Nephron (organoid): Measurements from ENCODE around the gene ACSM3.
A peak's percentile ranks its signal among the peaks of the same experiment; 100 is the strongest.

Source experiments
- H3K27ac Mint-ChIP-seq, 3 experiments: 2 replicates each; pipeline ENCODE4 v1.8.0; 2020; ENCODE audit warnings: mixed read lengths in 3 of 3, mild to moderate bottlenecking in 2 of 3, moderate library complexity in 1 of 3
- H3K27me3 Mint-ChIP-seq: 2 replicates; pipeline ENCODE4 v1.8.0; 2021; ENCODE audit warnings: low read depth, mild to moderate bottlenecking, moderate library complexity, mixed read lengths
- H3K36me3 Mint-ChIP-seq: 2 replicates; pipeline ENCODE4 v1.8.0; 2020; ENCODE audit warnings: low read depth, mixed read lengths
- H3K4me1 Mint-ChIP-seq: 2 replicates; pipeline ENCODE4 v1.8.0; 2020; ENCODE audit warnings: mixed read lengths
- H3K4me3 Mint-ChIP-seq, 3 experiments: 2 replicates each; pipeline ENCODE4 v1.8.0; 2020; ENCODE audit warnings: mild to moderate bottlenecking in 3 of 3, mixed read lengths in 3 of 3, moderate library complexity in 2 of 3
- H3K9me3 Mint-ChIP-seq: 2 replicates; pipeline ENCODE4 v1.8.0; 2020; ENCODE audit warnings: mixed read lengths
- CTCF ChIP-seq, 3 experiments: fragments of 200-600 bp; sonication (generic); IDR thresholded peaks; one replicate each; pipeline ENCODE4 v1.5.0; 2021; ENCODE audit warnings: antibody characterized with exemption in 3 of 3; ENCODE audit not compliant: unreplicated experiment in 3 of 3

ACSM3 gene

DNA sequence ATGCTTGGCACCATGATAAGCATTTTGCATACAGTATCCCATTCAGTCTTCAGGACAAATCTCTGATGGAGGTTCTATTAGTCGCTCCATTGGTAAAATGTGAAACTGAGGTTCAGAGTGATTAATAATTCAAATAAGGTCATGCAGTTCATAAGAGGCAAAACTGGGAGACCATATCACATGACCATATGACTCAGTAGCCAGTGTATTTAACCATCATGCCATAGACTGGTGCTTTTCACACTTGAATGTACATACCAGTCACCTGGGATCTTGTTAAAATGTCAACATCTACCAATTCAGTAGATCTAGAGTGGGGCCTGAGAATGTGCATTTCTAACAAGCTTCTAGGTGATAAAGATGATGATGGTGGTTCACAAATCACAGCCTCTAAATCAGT, 4.3 kb downstream of the ACSM3 start:
- no peaks in the 10 kb centered on the region for H3K4me1 Mint-ChIP-seq
- no peak overlapping the region for H3K27ac Mint-ChIP-seq
- TF ChIP-seq CTCF (IDR thresholded peaks at IDR 0.05; ENCODE audit: unreplicated experiment in 3 of 3): no peak
- peaks cover 10% of the 10 kb centered on the region for H3K36me3 Mint-ChIP-seq
- no peak overlapping the region for H3K4me3 Mint-ChIP-seq
- peaks cover 3% of the 10 kb centered on the region for H3K9me3 Mint-ChIP-seq
- no peaks in the 10 kb centered on the region for H3K27me3 Mint-ChIP-seq

GRCh38 chr16:20768818-20769217, 5.0 kb downstream of the ACSM3 start:
- TF ChIP-seq CTCF (IDR thresholded peaks at IDR 0.05; ENCODE audit: unreplicated experiment in 3 of 3): no peak
- no peaks in the 10 kb centered on the region for H3K27me3 Mint-ChIP-seq
- no peak overlapping the region for H3K27ac Mint-ChIP-seq
- no peak overlapping the region for H3K4me3 Mint-ChIP-seq
- H3K9me3 Mint-ChIP-seq: no peaks in the 10 kb centered on the region
- peaks cover 13% of the 10 kb centered on the region for H3K36me3 Mint-ChIP-seq
- no peaks in the 10 kb centered on the region for H3K4me1 Mint-ChIP-seq

DNA sequence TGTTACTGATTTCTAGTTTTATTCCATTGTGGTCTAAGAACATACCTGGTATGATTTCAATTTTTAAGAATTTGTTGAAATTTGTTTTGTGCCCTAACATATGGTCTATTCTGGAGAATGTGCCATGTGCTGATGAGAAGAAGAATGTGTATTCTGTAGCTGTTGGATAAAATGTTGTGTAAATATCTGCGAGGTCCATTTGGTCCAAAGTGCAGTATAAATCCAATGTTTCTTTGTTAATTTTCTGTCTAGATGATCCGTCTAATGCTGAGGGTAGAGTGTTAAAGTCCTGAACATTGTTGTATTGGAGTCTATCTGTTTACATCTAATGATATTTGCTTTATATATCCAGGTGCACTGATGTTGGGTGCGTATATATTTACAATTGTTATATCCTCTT, 9.9 kb downstream of the ACSM3 start:
- no peaks in the 10 kb centered on the region for H3K4me1 Mint-ChIP-seq
- H3K27ac Mint-ChIP-seq: no peak overlapping the region
- H3K27me3 Mint-ChIP-seq: no peaks in the 10 kb centered on the region
- no peaks in the 10 kb centered on the region for H3K9me3 Mint-ChIP-seq
- no peak for TF ChIP-seq CTCF (IDR thresholded peaks at IDR 0.05; ENCODE audit: unreplicated experiment in 3 of 3)
- peaks cover 18% of the 10 kb centered on the region for H3K36me3 Mint-ChIP-seq
- H3K4me3 Mint-ChIP-seq: no peak overlapping the region

DNA sequence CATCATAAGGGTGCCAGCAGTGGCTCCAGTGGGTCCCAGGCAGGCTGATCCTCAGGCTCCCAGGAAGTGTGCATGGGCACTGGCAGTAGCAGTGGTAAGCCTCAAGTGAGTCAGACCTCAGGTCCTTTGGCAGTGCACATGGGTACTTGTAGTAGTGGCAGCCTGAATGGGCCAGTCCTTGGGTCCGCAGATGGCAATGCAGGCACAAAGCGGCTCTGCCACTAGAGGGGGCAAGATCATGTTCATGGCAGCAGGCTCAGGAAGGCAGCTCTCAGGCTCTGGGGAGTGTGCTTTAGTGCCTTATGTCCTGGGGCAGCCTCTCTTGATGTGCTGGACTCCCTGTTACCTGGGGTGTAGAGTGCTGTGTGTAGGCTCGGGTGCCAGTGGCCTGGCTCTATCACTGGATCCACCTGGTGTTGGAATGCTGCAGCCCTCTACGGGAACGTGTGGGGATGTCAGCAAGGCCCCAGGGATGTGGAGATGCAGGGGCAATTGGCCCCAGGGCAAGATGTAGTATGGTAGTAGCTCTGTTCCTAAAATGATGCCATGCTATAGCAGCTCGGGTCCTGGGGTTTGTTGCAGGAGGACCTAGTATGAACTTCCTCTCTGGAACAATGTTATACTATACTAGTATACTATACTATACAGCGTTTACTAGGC, 11.0 kb downstream of the ACSM3 start:
- peak; percentile 18 to 38 (median 23) for TF ChIP-seq CTCF (IDR thresholded peaks at IDR 0.05; ENCODE audit: unreplicated experiment in 3 of 3)
- H3K9me3 Mint-ChIP-seq: no peaks in the 10 kb centered on the region
- H3K4me1 Mint-ChIP-seq: no peaks in the 10 kb centered on the region
- H3K27ac Mint-ChIP-seq: no peak overlapping the region
- peaks cover 18% of the 10 kb centered on the region for H3K36me3 Mint-ChIP-seq
- no peaks in the 10 kb centered on the region for H3K27me3 Mint-ChIP-seq
- H3K4me3 Mint-ChIP-seq: no peak overlapping the region

DNA sequence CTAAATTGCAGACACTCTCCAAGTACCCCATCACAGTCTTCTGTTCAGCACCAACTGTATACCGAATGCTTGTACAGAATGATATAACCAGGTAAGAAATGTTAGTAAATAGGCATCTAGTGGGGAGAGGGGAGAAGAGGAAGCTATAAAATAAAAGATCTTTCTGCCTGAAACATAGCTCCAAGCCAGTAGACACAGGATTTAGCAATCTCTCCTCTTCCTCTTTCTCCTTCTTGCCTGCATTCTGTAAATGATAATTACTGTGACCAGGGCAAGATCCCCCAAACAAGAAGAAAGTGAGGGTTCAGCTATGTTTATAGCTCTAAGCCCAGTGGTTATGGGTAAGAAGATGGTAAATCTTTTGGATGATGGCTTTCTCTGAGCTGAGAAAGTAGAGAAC, 17.9 kb downstream of the ACSM3 start:
- Mint-ChIP-seq H3K27ac (no peak overlapping the region), H3K36me3 (peaks cover 7% of the 10 kb centered on the region), H3K9me3 (no peaks in the 10 kb centered on the region), H3K4me1 (no peaks in the 10 kb centered on the region), H3K27me3 (no peaks in the 10 kb centered on the region), H3K4me3 (no peak overlapping the region)
- no peak for TF ChIP-seq CTCF (IDR thresholded peaks at IDR 0.05; ENCODE audit: unreplicated experiment in 3 of 3)

DNA sequence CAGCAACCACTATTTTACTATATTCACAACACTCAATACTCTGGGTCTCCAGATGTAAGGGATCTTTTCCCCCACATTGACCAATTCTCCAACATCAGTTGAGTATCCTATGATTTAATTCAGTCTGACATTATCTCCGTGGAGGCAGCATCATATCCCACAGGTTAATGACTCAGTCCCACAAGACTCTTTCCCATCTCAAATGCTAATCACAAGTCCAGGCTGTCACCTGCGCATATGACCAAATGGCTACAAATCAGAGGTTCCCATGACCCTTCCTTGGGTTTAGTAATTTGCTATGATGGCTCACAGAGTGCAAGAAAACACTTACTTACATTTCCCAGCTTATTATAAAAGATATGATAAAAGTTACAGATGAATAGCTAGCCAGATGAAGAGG, 18.7 kb downstream of the ACSM3 start:
- no peak overlapping the region for H3K4me3 Mint-ChIP-seq
- no peak overlapping the region for H3K27ac Mint-ChIP-seq
- H3K27me3 Mint-ChIP-seq: no peaks in the 10 kb centered on the region
- no peaks in the 10 kb centered on the region for H3K4me1 Mint-ChIP-seq
- no peaks in the 10 kb centered on the region for H3K9me3 Mint-ChIP-seq
- no peak for TF ChIP-seq CTCF (IDR thresholded peaks at IDR 0.05; ENCODE audit: unreplicated experiment in 3 of 3)
- peaks cover 5% of the 10 kb centered on the region for H3K36me3 Mint-ChIP-seq
